CD14-positive monocyte (primary cell): ENCODE data around the gene PARL. TPM values are rescaled to one million over a fixed set of nuclear protein-coding genes. Genes with fewer than 3 reads are reported as not detected.

Experiments used
- DNase-seq, 3 donors: peaks; one replicate each; pipeline ENCODE4 v3.0.0-alpha.2; 2011 to 2022
- H2AFZ ChIP-seq: 2 replicates; pipeline ENCODE4 v1.6.0; 2012; ENCODE audit warnings: mild to moderate bottlenecking, low read depth, low read length, inconsistent platforms; ENCODE audit not compliant: insufficient read depth, poor library complexity, severe bottlenecking
- H3K27ac ChIP-seq, 2 donors: 1 replicate in 1 of 2; 2 replicates in 1 of 2; pipeline ENCODE4 v1.5.1; 2012 to 2013; ENCODE audit warnings: low read length in 2 of 2, control low read depth in 1 of 2, inconsistent platforms in 1 of 2, low read depth in 1 of 2, mild to moderate bottlenecking in 1 of 2
- H3K27me3 ChIP-seq, 2 donors: one replicate each; pipeline versions ENCODE4 v1.6.0 to v1.6.1; 2011 to 2013; ENCODE audit warnings: low read length in 2 of 2; ENCODE audit not compliant: control insufficient read depth in 2 of 2, insufficient read depth in 2 of 2
- H3K36me3 ChIP-seq, 2 donors: replicated peaks in 1 of 2; 1 replicate in 1 of 2; 2 replicates in 1 of 2; pipeline versions ENCODE4 v1.5.1 to v1.6.1; 2012 to 2013; ENCODE audit warnings: low read length in 2 of 2, control low read depth in 1 of 2, inconsistent platforms in 1 of 2, mild to moderate bottlenecking in 1 of 2; ENCODE audit not compliant: insufficient read depth in 2 of 2, control insufficient read depth in 1 of 2
- H3K4me1 ChIP-seq, 2 donors: 1 replicate in 1 of 2; 2 replicates in 1 of 2; pipeline versions ENCODE4 v1.5.1 to v1.6.1; 2012 to 2013; ENCODE audit warnings: low read length in 2 of 2, control low read depth in 1 of 2, inconsistent platforms in 1 of 2, mild to moderate bottlenecking in 1 of 2, moderate library complexity in 1 of 2; ENCODE audit not compliant: insufficient read depth in 2 of 2, control insufficient read depth in 1 of 2
- H3K4me2 ChIP-seq: replicated peaks from 2 replicates; pipeline ENCODE3; 2012; ENCODE audit warnings: low read length, moderate library complexity, mild to moderate bottlenecking; ENCODE audit not compliant: poor library complexity, severe bottlenecking; ENCODE audit errors: extremely low read depth
- H3K4me3 ChIP-seq, 3 experiments: fragments of 200-600 bp in 1 of 3; sonication (generic) in 1 of 3; replicated peaks in 1 of 3; 1 replicate in 2 of 3; 2 replicates in 1 of 3; pipeline ENCODE4 v1.5.1; 2011 to 2013; ENCODE audit warnings: low read length in 3 of 3, mild to moderate bottlenecking in 3 of 3, control low read depth in 2 of 3, low read depth in 2 of 3, inconsistent platforms in 1 of 3, moderate library complexity in 1 of 3
- H3K79me2 ChIP-seq: 2 replicates; pipeline ENCODE4 v1.6.0; 2012; ENCODE audit warnings: mild to moderate bottlenecking, control low read depth, inconsistent platforms, low read length, moderate library complexity; ENCODE audit not compliant: insufficient read depth
- H3K9ac ChIP-seq: 2 replicates; pipeline ENCODE4 v1.6.0; 2017; ENCODE audit warnings: low read length, mild to moderate bottlenecking; ENCODE audit not compliant: insufficient read depth, poor library complexity, severe bottlenecking
- H3K9me3 ChIP-seq, 2 donors: replicated peaks in 1 of 2; 1 replicate in 1 of 2; 2 replicates in 1 of 2; pipeline versions ENCODE4 v1.5.1 to v1.6.1; 2012 to 2013; ENCODE audit warnings: low read length in 2 of 2, control low read depth in 1 of 2; ENCODE audit not compliant: control insufficient read depth in 1 of 2, insufficient read depth in 1 of 2
- H4K20me1 ChIP-seq: 2 replicates; pipeline ENCODE4 v1.6.0; 2012; ENCODE audit warnings: mild to moderate bottlenecking, low read length, control low read depth, moderate library complexity; ENCODE audit not compliant: insufficient read depth
- H3K27ac Mint-ChIP-seq, 7 donors: one replicate each; pipeline ENCODE4 v1.8.0; 2020; ENCODE audit warnings: mild to moderate bottlenecking in 7 of 7, mixed read lengths in 7 of 7, moderate library complexity in 6 of 7, inconsistent platforms in 2 of 7
- H3K27me3 Mint-ChIP-seq, 3 donors: one replicate each; pipeline ENCODE4 v1.8.0; 2021 to 2022; ENCODE audit warnings: low read depth in 3 of 3, mild to moderate bottlenecking in 3 of 3, mixed read lengths in 3 of 3, moderate library complexity in 3 of 3, inconsistent platforms in 1 of 3
- H3K36me3 Mint-ChIP-seq, 2 donors: one replicate each; pipeline ENCODE4 v1.8.0; 2020; ENCODE audit warnings: mixed read lengths in 2 of 2, inconsistent platforms in 1 of 2, mild to moderate bottlenecking in 1 of 2
- H3K4me1 Mint-ChIP-seq: one replicate; pipeline ENCODE4 v1.8.0; 2020; ENCODE audit warnings: mild to moderate bottlenecking, mixed read lengths
- H3K4me3 Mint-ChIP-seq, 2 donors: one replicate each; pipeline ENCODE4 v1.8.0; 2020; ENCODE audit warnings: mild to moderate bottlenecking in 2 of 2, mixed read lengths in 2 of 2, moderate library complexity in 1 of 2
- H3K9me3 Mint-ChIP-seq, 7 donors: one replicate each; pipeline ENCODE4 v1.8.0; 2020 to 2022; ENCODE audit warnings: mixed read lengths in 7 of 7, mild to moderate bottlenecking in 6 of 7, moderate library complexity in 6 of 7, inconsistent platforms in 2 of 7
- CTCF ChIP-seq: fragments of 200-600 bp; IDR thresholded peaks from one replicate; pipeline ENCODE4 v1.8.0; 2022; ENCODE audit warnings: antibody characterized with exemption, mild to moderate bottlenecking
- WGBS: methylation state at CpG from one replicate; pipeline ENCODE4 v1.1.5; 2013; ENCODE audit warnings: missing lambda C conversion rate; ENCODE audit not compliant: insufficient coverage; 5-methylcytosine and 5-hydroxymethylcytosine counted together
- intact Hi-C, 2 donors: fragments of 100-400 bp; cut with micrococcal nuclease; formaldehyde crosslinking; loops; one replicate each; pipeline versions ENCODE4 v1.15.0 to v1.15.1; 2023
- polyA plus RNA-seq, 3 donors: library from polyadenylated mRNA; depleted of rRNA in 1 of 3; unstranded in 2 of 3; stranded (reverse) in 1 of 3; fragments of 300-500 nt in 2 of 3; fragments of >200 nt in 1 of 3; fragmentation: Illumina TruSeq in 2 of 3; gene quantifications; 1 replicate in 2 of 3; 2 replicates in 1 of 3; pipeline ENCODE4 v1.2.3, GENCODE V29; 2012 to 2021

The PARL gene
- polyA plus RNA-seq, 3 donors = 65.6 to 196 (median 155) TPM

GRCh38 chr3:183895774-183896173 lies 11.1 kb upstream of the PARL start:
- H3K79me2 ChIP-seq = no peaks in the 10 kb centered on the region
- no peaks in the 10 kb centered on the region for H3K36me3 Mint-ChIP-seq
- no peak overlapping the region for H3K4me3 ChIP-seq
- H3K9ac ChIP-seq = peak overlapping the region; percentile 25
- DNase-seq = no peak
- H3K4me1 Mint-ChIP-seq = peaks cover 5% of the 10 kb centered on the region
- H3K27ac Mint-ChIP-seq = no peak overlapping the region
- no peak overlapping the region for H3K4me3 Mint-ChIP-seq
- WGBS = 95% methylated on average over 5 of the region's 6 CpGs
- TF ChIP-seq CTCF = no peak
- H3K27me3 ChIP-seq = no peaks in the 10 kb centered on the region
- intact Hi-C loops = loop anchor here (10.0 kb wide), 5 partner anchors 119 to 389 kb away; partner anchors contain the start of genes ABCC5 (in 1 of the 2) and EIF2B5 (in 1 of the 2)
- no peaks in the 10 kb centered on the region for H4K20me1 ChIP-seq
- H2AFZ ChIP-seq = no peak overlapping the region
- H3K36me3 ChIP-seq = no peaks in the 10 kb centered on the region
- H3K4me2 ChIP-seq = no peak overlapping the region
- no peak overlapping the region for H3K27ac ChIP-seq
- H3K9me3 Mint-ChIP-seq = peaks cover 0 to 12% (median 0%) of the 10 kb centered on the region in 7 donors
- no peaks in the 10 kb centered on the region for H3K4me1 ChIP-seq
- no peaks in the 10 kb centered on the region for H3K9me3 ChIP-seq
- H3K27me3 Mint-ChIP-seq = peaks cover 5 to 12% (median 10%) of the 10 kb centered on the region in 3 donors

GRCh38 chr3:183895296-183895695 lies 10.6 kb upstream of the PARL start:
- Histone ChIP-seq H3K4me3 (no peak overlapping the region), H4K20me1 (no peaks in the 10 kb centered on the region), H3K36me3 (no peaks in the 10 kb centered on the region), H2AFZ (no peak overlapping the region), H3K79me2 (no peaks in the 10 kb centered on the region), H3K4me2 (no peak overlapping the region), H3K4me1 (no peaks in the 10 kb centered on the region), H3K27me3 (no peaks in the 10 kb centered on the region), H3K9me3 (no peaks in the 10 kb centered on the region), H3K9ac (no peak overlapping the region), H3K27ac (no peak overlapping the region)
- 0% methylated on average over 1 of the region's 5 CpGs for WGBS
- H3K27ac Mint-ChIP-seq = no peak overlapping the region
- H3K27me3 Mint-ChIP-seq = peaks cover 4 to 11% (median 10%) of the 10 kb centered on the region in 3 donors
- peaks cover 0 to 11% (median 0%) of the 10 kb centered on the region in 7 donors for H3K9me3 Mint-ChIP-seq
- peak; percentile 86 for TF ChIP-seq CTCF
- DNase-seq = peak; percentile 44 to 50 (median 47)
- H3K36me3 Mint-ChIP-seq = no peaks in the 10 kb centered on the region
- intact Hi-C loops = loop anchor here (10.0 kb wide), 5 partner anchors 120 to 390 kb away; partner anchors contain the start of genes ABCC5 (in 1 of the 2) and EIF2B5 (in 1 of the 2)
- peaks cover 5% of the 10 kb centered on the region for H3K4me1 Mint-ChIP-seq
- no peak overlapping the region for H3K4me3 Mint-ChIP-seq
